GM19438 (cell line): Measurements from ENCODE around the gene ZDHHC21.

Source experiments
- ATAC-seq: cut with Tn5 transposase; IDR thresholded peaks from one replicate; pipeline ENCODE4 v1.9.1; 2021; ENCODE audit warnings: low read depth; ENCODE audit not compliant: unreplicated experiment

ZDHHC21 gene, protein sequence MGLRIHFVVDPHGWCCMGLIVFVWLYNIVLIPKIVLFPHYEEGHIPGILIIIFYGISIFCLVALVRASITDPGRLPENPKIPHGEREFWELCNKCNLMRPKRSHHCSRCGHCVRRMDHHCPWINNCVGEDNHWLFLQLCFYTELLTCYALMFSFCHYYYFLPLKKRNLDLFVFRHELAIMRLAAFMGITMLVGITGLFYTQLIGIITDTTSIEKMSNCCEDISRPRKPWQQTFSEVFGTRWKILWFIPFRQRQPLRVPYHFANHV

DNA sequence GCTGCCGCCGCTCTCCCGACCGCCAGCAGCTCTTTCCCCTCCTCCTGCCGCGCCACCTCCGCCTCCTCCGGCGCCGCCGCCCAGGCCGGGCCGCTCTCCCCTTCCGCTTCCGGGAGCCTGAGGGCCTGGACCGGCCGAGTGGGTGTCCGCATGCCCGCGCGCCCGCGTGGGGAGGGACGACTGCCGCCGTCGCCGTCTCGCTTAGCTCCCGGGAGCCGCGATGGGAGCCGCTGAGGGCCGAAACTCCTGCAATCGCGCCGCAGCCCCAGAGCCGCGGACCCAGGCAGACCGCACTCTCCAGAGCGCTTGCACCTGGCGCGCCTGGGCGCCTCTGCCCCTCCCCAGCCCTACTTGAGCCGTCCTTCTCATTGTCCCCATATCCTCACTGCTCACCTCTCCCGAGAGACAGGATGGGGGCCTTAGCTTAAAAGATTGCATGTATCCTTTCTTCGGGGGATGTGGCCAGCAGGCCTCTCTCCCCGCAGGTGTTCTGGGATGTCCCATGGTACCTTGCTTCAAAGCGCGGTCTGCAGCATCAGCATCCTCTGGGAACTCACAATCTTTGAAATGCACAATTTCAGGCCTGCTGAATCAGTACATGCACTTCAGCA lies at the start of gene ZDHHC21:
Gene ZDHHC21 (minus strand): TSS at position 182 of the 611 bp plus-strand sequence. CDS start 19,092 bp downstream, outside the sequence.
- ATAC-seq: peak; percentile 83

DNA sequence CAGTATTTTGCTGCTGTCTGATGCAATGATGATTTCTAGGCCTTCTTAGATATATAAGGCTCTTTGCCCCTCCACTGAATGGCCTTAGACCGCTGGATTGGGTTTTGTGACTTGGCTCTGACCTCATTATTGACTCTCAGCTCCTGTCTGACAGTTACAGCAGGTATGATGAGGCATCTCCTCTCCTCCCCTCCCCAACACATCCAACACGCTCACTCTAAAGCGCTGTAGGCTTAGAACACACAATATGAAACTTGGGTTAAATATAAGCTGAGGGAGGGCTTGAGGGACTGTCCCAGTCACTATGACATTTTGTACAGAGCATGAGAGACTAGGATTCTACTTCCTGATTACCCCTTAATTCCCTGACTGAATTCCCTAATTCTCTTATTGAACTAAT lies 48.1 kb upstream of the ZDHHC21 start:
- ATAC-seq: no peak

DNA sequence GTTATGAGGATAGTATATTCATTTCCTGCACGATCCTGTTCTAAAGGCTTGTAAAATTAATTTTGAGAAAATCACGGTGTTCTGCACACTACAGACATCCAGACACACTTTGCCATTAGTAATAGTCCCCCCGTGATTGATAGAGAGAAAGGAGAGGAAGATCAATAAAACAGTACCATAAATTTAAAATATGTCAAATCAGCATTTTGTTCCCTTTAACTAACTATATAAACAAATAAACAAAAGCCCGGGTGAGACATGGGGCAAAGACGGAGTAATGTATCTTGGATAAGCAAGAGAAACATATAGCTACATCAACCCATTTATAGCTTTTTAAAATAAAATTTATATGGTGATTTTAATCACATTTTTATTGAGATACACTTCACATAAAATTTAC lies 39.9 kb upstream of the ZDHHC21 start:
- no peak for ATAC-seq

DNA sequence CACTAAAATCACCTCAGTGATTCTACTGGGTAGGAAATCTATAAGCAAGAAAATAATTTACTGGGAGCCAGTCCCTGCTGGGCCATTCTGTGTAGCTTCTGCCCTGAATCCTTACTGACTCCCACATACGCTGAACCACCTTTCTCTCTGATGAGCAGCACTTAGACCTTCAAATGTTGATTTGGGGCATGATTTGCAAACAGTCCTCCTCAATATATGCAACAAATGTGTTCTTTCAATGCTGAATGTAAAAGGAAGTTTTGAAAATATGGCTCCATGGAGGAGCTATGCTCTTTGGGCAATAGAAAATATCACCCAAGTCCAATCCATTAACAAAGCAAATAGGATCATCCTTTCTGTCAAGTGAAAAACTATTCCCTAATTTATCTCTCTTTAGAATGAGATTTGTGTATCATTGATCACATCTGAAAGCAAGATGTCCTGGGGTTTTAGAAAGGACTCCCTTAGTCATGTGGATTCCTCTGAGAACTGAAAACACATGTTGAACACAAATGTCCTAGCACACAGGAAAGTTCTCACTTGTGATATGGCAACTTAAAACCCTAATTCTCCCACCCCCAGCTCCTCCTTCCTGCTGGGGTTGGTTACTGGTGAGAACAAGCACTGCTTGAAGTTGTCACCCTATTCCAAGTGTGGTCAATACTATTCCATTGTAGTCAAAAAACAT lies 38.2 kb upstream of the ZDHHC21 start:
- no peak for ATAC-seq

DNA sequence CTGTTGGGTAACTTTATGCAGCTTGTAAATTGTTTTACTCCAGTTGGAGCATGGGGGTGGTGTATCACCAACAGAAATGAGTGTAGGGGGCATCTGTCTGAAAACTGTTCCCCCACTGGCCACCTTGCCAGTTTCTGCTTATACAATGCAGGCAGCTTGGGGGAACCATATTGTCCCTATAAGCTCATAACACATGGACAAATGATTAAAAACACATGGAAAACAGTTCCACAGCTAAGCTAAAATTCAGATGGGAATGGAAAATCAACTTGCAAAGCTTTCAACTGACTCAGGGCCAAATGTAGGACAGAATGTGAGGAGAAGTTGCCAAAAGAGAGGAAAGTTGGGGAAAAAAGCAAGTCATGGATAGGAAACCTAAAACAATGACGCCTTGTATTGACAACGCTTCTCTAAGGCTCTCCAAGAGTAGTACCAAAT lies 37.2 kb upstream of the ZDHHC21 start:
- ATAC-seq: no peak

DNA sequence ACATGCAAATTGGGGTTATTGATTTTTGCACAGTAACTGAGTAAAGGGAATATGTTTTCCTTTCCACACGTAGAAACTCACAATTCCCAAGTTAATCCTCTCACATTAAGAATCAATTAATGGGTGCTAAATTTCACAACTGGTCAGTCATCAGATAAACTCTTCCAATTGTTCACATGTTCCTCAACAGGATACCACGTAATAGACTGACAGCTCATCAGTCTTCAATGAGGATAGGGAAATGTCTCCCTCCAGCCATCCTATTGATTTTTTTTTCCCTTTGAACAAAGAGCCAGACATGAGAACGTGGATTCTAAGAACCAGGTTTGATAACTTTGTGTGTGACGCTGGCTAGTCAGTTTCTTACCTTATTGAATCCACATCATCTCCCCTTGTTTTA lies 30.1 kb upstream of the ZDHHC21 start:
- no peak for ATAC-seq

DNA sequence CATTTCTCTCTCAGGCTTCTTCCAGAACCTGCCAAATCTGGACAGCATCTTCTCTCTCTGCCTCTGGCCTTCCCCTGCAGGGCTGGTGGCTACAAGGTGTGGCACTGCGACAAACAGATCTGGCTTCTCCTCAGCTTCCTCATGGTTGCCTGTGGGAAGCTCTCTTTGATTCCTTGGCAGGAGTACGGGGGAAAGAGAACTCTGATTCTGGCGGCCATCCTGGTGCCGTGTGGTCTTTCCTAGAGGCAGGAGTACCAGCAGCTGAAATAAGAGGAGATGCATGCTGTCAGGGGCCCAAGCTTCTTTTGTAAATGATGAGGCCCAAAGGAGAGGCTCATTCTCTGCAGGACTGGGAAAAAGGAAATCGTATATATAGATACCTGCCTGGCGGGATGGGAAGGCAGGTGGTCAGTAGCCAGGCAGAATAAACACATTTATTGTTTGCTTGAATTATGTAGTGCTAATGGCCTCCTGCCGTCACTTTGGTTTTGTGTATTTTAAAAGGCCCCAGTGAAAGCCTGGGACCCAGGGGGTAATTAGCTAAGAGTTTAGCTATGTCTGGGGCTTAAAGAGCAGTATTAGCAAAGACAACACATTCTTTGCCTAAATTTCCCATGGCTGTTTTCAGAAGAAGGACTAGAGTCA lies 29.3 kb upstream of the ZDHHC21 start, which contains the start of gene CER1:
Gene CER1 (minus strand): TSS at position 343 of the 645 bp plus-strand sequence. CDS start 61 bp downstream, at position 282.
- ATAC-seq: no peak

DNA sequence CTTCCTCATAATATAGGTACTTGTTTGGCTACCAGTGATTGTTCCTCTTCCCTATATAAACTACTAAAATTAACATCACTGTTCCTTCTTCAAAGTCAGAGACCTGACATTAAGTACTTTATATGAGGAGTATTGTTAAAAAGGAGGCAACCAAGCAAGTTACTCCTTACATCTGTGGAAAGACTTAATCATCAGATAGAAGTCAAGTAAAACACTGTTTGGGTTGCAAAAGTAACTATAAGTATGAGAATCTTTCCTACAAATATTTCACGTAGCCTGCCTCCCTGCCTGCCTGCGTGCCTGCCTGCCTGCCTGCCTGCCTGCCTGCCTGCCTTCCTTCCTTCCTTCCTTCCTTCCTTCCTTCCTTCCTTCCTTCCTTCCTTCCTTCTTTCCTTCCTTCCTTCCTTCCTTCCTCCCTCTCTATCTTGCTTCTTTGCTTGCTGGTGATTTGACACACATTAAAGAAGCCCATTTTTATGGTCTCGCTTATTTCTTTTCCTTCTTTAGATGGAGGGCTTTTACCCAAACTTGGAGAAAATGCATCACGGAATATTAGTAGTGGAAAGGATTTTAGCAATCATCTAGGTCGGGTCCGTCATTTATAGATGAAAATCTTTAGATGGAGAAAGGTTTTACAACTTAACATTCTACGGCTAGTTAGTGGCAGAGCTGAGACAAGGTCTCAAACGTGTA lies 26.1 kb upstream of the ZDHHC21 start:
- ATAC-seq: no peak

DNA sequence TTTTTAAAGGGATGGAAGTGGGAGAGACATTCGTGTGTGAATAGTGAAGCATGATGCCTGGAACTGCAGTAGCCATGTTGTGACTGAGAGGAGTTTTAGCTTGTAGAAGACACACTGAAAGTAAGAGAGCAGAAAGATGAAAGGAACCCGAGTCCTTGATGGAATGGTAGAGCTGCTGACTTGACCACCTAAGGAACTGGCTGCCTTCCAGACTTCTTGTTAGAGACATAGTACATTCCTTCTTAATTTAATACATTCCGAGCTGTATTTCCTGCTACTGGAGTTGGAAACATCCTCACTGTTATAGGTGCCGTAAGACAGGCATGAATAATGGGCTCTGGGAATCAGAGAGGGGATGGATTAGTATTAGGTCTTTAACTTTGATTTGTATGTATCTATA lies 21.9 kb upstream of the ZDHHC21 start:
- no peak for ATAC-seq

DNA sequence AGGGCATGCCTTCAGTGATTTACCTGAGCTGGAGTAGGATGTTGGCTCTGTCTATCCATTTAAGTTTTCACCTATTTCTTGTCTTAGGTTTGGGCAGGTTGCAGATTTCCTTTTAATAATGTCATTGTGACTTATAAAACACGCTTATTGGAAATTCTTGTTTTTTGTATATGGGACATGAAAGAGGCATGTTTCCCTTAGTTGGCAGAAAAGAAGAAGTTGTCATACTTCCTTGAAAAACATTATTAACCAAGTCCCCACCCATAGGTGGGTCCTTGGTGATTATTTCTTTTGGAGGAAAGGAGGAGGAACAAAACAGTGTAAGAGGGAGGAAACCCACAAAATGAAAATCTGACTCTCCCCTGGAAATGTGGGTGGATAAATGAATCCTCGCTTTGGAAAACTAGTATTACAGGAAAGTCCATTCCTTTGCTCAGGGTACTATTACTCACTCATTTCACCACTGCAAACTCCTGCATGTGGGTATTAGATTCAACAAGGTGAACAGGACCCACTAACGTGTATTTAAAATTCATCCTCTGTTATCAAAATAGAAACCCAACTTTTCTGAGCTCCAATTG lies 20.0 kb upstream of the ZDHHC21 start:
- no peak for ATAC-seq

DNA sequence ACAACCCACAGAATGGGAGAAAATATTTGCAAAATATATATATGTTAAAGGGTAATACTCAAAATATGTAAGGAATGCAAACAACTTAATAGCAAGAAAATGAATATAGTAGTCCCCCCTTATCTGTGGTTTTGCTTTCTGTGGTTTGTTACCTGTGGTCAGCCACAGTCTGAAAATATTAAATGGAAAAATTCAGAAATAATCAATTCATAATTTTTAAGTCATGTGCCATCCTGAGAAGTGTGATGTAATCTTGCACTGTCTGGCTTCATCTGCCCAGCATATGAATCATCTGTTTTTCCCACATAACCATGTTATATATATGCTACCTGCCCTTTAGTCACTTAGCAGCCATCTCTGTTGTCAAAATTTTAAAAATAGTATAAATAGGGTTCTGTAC lies 17.6 kb upstream of the ZDHHC21 start:
- ATAC-seq: no peak

DNA sequence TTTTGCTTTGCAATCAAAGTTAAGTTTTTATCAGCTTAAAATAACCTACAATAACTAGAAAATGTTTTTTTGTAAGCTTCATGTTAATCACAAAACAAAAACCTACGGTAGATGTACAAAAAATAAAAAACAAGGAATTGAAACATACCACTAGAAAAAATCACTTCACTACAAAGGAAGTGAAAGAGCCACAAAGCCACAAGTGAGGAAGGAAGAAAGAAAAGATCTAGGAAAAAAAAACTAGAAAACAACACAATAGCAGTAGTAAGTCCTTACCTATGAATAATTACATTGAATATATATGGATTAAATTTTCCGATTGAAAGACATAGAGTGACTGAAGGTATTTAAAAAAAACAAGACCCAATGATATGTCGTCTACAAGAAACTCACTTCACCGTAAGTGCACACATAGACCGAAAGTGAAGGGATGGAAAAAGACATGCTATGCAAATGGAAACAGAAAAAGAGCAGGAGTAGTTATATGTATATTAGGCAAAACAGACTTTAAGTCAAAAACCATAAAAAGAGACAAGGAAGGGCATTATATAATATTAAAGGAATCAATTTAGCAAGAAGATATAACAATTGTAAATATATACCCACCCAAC lies 13.4 kb upstream of the ZDHHC21 start:
- no peak for ATAC-seq

DNA sequence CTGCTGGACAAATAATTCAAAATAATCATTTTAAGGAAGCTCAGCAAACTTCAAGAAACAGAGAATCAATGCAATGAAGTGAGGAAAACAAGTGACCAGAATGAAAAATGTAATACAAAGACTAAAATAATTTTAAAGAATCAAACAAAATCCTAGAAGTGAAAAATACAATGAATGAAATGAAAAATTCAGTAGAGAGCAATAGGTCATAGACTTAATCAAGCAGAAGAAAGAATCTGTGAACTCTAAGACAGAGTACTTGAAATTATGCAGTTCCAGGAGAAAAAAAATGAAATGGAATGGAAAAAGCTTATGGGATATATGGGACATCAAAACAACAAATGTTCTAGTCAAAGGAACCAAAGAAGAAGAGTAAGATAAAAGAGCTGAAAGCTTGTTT lies 11.8 kb upstream of the ZDHHC21 start:
- no peak for ATAC-seq

DNA sequence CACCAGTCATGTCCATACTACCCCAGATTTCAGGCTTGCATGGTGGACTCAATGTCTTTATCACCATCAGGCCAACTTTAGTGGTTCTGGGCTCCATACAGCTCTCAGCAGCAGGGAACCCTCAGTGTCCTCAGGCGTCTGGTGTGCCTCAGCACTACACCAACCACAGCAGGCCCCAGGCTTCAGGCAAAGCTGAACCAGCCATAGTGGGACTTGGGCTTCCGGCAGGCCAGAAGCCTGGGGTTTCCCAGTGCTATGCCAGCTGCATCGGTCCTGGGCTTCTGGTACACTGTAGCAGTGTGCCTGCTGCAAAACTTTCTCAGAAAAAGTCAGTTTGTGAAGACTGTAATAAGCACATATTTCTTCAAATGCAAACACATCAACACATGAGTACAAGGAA lies 11.0 kb upstream of the ZDHHC21 start:
- ATAC-seq: no peak

DNA sequence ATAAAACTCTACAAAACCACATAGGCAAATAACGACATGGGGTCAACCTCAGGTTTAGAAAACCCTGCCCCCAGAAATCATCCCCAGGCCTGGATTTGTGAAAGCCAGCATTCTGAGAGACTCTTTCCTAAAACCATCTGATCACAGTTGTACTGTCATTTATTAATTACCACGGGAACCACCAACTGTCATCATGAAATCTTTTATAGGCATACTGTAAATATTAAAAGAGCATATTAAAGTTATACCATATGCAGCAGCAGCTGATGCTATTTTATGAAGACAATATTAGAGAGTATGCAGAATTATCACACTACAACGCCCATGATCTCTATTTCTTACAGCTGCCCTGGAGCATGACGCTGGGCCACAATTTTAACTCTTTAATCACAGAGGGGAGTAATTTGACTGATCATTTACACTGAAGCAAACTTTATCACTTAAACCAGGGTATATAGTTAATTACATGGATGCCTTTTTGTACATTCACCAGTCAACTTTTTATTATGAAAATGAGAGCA lies 9.0 kb upstream of the ZDHHC21 start:
- no peak for ATAC-seq

DNA sequence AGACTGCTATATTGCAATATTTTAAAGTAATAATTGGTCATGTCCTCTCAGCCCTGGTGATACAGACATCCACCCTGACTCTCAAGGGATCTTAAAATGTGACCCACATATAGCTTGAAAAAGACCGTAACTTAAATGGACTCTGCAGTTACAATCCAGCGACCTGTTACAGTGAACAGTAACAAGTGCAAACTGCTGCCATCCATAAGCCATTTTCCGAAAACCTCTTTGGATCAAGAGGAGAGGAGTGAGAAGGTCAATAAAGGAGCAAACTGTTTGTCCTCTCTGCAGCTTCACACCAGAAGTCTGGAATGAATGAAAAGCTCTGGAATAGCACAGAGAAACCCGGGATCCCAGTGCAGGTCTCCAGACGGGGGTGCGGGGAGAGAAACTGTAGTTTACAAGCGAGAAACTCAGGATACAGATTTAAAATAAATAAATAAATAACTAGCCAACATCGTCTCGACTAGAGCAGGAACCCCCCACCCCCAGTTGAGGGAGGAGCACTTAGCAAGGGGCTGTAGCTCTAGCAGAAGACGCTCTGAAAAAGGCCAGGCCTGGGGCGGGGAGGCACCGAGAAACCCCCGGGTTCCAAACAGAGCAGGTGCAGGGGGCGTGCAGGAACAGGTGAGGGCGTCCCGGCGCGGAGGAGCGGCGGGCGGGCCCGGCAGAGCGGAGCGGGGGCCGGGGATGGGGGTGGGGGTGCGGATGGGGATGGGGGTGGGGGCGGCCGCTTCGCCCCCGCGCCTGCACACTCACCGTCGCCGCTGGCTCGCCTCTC lies 572 bp downstream of the ZDHHC21 start:
- peak; percentile 37 for ATAC-seq

DNA sequence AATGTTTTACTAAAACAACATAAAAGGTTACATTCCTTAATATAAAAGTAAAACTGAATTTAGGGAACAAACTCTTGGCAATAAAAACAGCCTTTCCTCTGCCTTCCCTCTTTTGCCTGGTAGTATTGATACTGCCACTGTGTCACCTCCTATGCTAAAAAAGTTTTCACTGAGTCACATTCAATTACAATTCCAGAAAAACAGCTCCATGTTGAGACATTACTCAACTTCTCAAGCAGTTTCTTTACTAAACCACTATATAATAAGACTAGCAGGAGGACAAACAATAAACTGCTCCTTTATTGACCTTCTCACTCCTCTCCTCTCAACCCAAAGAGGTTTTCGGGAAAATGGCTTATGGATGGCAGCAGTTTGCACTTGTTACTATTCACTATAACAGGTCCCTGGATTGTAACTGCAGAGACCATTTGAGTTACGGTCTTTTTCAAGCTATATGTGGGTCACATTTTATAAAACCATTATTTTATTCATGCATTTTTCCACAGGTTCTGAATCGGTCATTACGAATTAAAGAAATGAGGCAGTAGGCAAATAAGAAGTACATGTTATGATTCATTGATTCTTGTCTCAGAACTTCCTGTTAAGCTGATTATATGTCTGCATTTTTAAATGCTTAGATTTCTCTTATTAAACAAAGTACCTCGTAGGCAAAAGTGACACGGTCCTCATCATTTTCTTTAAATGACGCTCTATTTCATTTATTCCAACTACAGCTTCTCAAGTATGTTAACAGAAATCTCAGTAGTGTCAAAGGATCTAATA lies 2.1 kb downstream of the ZDHHC21 start:
- no peak for ATAC-seq

DNA sequence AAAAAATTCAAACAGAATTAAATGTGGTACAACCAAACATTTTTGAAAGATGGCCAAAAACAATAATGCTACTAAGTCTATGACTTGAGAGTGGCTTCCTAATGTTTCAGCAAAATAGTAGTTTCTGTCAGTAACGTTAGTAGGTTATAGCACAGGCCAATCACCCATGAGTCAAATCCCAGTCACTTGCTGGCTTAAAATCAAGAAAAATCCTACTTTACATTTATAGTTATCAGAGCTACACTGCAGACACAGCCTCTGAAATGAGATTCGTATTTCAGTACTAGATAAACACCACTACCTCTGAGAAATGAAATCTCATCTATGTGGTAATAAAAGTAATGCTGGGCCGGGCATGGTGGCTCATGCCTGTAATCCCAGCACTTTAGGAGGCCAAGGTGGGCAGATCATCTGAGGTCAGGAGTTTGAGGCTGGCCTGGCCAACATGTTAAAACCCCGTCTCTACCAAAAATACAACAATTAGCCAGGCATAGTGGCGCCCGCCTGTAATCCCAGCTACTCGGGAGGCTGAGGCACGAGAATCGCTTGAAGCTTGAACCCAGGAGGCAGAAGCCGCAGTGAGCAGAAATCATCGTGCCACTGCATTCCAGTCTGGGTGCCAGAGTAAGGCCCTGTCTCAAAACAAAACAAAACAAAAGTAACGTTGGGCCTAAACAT lies 6.1 kb downstream of the ZDHHC21 start:
- ATAC-seq: no peak
